GM19238 (cell line): Measurements from ENCODE around the gene TCF23.
"Not testable (repeated sequence)": the region's sequence is repeated elsewhere in the genome, so short reads cannot be mapped to it uniquely, and the experiment has no call there.

Source experiments
- DNase-seq: peaks from one replicate; pipeline ENCODE4 v3.0.0; 2011; ENCODE audit warnings: low spot score; ENCODE audit not compliant: insufficient read length

The TCF23 gene

GRCh38 chr2:27154488-27154887 lies 5.7 kb downstream of the TCF23 start:
- DNase-seq = no peak

GRCh38 chr2:27155069-27155520 lies 6.3 kb downstream of the TCF23 start:
- DNase-seq = no peak

- DNase-seq = no peak
Observed at GRCh38 chr2:27158468-27158867, 9.7 kb downstream of the TCF23 start.

- DNase-seq = no peak
Observed at GRCh38 chr2:27159271-27159670, 10.5 kb downstream of the TCF23 start.

GRCh38 chr2:27160191-27160590 lies 11.4 kb downstream of the TCF23 start:
- no peak for DNase-seq

GRCh38 chr2:27162151-27163121 lies 13.6 kb downstream of the TCF23 start:
- no peak for DNase-seq

- no peak for DNase-seq
Observed at GRCh38 chr2:27164960-27165763, 16.4 kb downstream of the TCF23 start.

GRCh38 chr2:27170581-27171337 lies 22.0 kb downstream of the TCF23 start:
- DNase-seq = no peak

GRCh38 chr2:27171351-27171848 lies 22.6 kb downstream of the TCF23 start:
- DNase-seq = no peak

- no peak for DNase-seq
Observed at GRCh38 chr2:27174638-27175037, 25.8 kb downstream of the TCF23 start.

GRCh38 chr2:27175330-27175729 lies 26.5 kb downstream of the TCF23 start:
- DNase-seq = no peak

- not testable (repeated sequence) for DNase-seq
Observed at GRCh38 chr2:27175781-27176180, 27.0 kb downstream of the TCF23 start.

- no peak for DNase-seq
Observed at GRCh38 chr2:27177441-27178351, 28.9 kb downstream of the TCF23 start.

- DNase-seq = no peak
Observed at GRCh38 chr2:27178469-27178868, 29.7 kb downstream of the TCF23 start.

GRCh38 chr2:27179344-27180000 lies 30.7 kb downstream of the TCF23 start:
- DNase-seq = no peak

- DNase-seq = no peak
Observed at GRCh38 chr2:27182346-27182745, 33.5 kb downstream of the TCF23 start.

GRCh38 chr2:27184115-27184514 lies 35.3 kb downstream of the TCF23 start:
- DNase-seq = no peak

- DNase-seq = no peak
Observed at GRCh38 chr2:27185331-27186026, 36.7 kb downstream of the TCF23 start.
